Kidney (tissue), 14 donors: ENCODE data around the gene KAT8. TPM values are rescaled to one million over a fixed set of nuclear protein-coding genes. Genes with fewer than 3 reads are reported as not detected.
A peak's percentile ranks its signal among the peaks of the same experiment; 100 is the strongest.

Source experiments
- DNase-seq, 5 donors: peaks; one replicate each; pipeline ENCODE4 v3.0.0-alpha.2; 2013 to 2020
- FAIRE-seq: peaks from 2 replicates; lab custom pipeline; 2012; peaks lifted over from hg19 to GRCh38; lab: Jason Lieb, UNC
- H3K27ac ChIP-seq, 2 donors: one replicate each; pipeline ENCODE4 v1.7.0; 2013; ENCODE audit warnings: low read depth in 2 of 2, low read length in 2 of 2, inconsistent platforms in 1 of 2
- H3K27me3 ChIP-seq: one replicate; pipeline ENCODE4 v1.7.1; 2013; ENCODE audit warnings: low read length, inconsistent platforms; ENCODE audit not compliant: control insufficient read depth, insufficient read depth
- H3K36me3 ChIP-seq, 3 donors: one replicate each; pipeline versions ENCODE4 v1.7.0 to v1.7.1; 2013; ENCODE audit warnings: low read length in 3 of 3, control low read depth in 1 of 3, inconsistent platforms in 1 of 3; ENCODE audit not compliant: insufficient read depth in 3 of 3, control insufficient read depth in 2 of 3
- H3K4me1 ChIP-seq, 3 donors: one replicate each; pipeline versions ENCODE4 v1.7.0 to v1.7.1; 2013; ENCODE audit warnings: low read length in 3 of 3, inconsistent platforms in 1 of 3, low read depth in 1 of 3; ENCODE audit not compliant: control insufficient read depth in 2 of 3, insufficient read depth in 2 of 3
- H3K4me3 ChIP-seq, 3 donors: one replicate each; pipeline versions ENCODE4 v1.7.0 to v1.8.1; 2013; ENCODE audit warnings: low read length in 3 of 3, control low read depth in 1 of 3, inconsistent platforms in 1 of 3
- H3K9ac ChIP-seq, 3 donors: one replicate each; pipeline versions ENCODE4 v1.7.0 to v1.7.1; 2013; ENCODE audit warnings: low read length in 3 of 3, control low read depth in 1 of 3, inconsistent platforms in 1 of 3
- H3K9me3 ChIP-seq, 3 donors: one replicate each; pipeline versions ENCODE4 v1.7.0 to v1.7.1; 2013; ENCODE audit warnings: low read length in 3 of 3, control low read depth in 1 of 3, inconsistent platforms in 1 of 3; ENCODE audit not compliant: control insufficient read depth in 2 of 3, insufficient read depth in 1 of 3
- CTCF ChIP-seq: IDR thresholded peaks from 3 replicates; pipeline ENCODE4 v1.5.1; 2012; ENCODE audit warnings: mild to moderate bottlenecking, moderate library complexity, borderline replicate concordance; ENCODE audit not compliant: insufficient read depth; ENCODE audit errors: extremely low read depth
- intact Hi-C: fragments of 100-400 bp; cut with DNase I; formaldehyde crosslinking; loops from one replicate; pipeline ENCODE4 v1.11.1; 2022
- polyA plus RNA-seq: library from polyadenylated mRNA; stranded (reverse); fragments of 350-450 nt; fragmentation: Illumina TruSeq; extraction: RNeasy Lipid Tissue Mini Kit (QIAGEN cat#74804); gene quantifications from one replicate; pipeline ENCODE4 v1.2.3, GENCODE V29; 2014; ENCODE audit warnings: low read depth, low replicate concordance; ENCODE audit not compliant: insufficient read depth
- total RNA-seq: library from RNA; stranded (reverse); fragmentation: NEBNext Ultra II Directional; extraction: Animal tissue kit (Norgen Biotek cat#: 25700); gene quantifications from one replicate; pipeline ENCODE4 v1.2.1, GENCODE V29; 2021
- donor health status: control.
- donor health status: control.
- donor health status: control.
- donor health status: control.
- donor health status: control.
- donor health status: DM: yes; HTN: yes; CAD: no.
- donor health status: Normal renal cell carcinoma (clear cell type).

The KAT8 gene
- total and polyA plus RNA-seq, 2 donors from 2014 or later = 40.9 to 83.8 TPM

DNA sequence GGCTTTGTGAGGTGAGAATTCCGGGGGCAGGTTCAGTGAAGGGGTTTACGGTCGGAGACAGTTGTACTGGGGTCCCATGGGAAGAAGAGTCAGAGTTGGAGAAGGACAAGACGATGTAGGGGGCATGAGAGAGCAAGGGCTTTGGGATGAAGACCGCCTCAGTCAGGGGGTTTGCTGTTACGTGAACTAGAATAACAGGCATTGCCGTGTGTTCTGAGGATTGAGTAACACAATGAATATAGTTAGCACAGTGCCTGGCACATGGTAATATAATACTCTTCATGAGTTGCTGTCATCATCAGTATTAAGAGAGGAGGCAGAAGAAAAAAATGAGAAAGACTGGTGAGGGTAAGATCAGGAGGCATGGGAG, 42.7 kb upstream of the KAT8 start:
- Histone ChIP-seq H3K27me3 (no peaks in the 10 kb centered on the region), H3K4me1 (peaks cover 0 to 20% (median 4%) of the 10 kb centered on the region in 3 donors), H3K4me3 (peak overlapping the region; percentile 90 to 99 (median 96)), H3K27ac (peak overlapping the region in 1 of 2 donors; percentile 86), H3K9ac (peak overlapping the region; percentile 78 to 98 (median 86)), H3K36me3 (peaks cover 0 to 25% (median 17%) of the 10 kb centered on the region in 3 donors), H3K9me3 (no peaks in the 10 kb centered on the region)
- intact Hi-C loops = no loop called here
- no peak for TF ChIP-seq CTCF
- FAIRE-seq (no peak), DNase-seq (no peak)

- H3K4me1 ChIP-seq = peaks cover 0 to 20% (median 4%) of the 10 kb centered on the region in 3 donors
- no peak for TF ChIP-seq CTCF
- no peak overlapping the region for H3K4me3 ChIP-seq
- H3K9ac ChIP-seq = no peak overlapping the region
- DNase-seq (no peak), FAIRE-seq (no peak)
- H3K36me3 ChIP-seq = peaks cover 4 to 25% (median 20%) of the 10 kb centered on the region in 3 donors
- no peak overlapping the region for H3K27ac ChIP-seq
- intact Hi-C loops = no loop called here
- H3K9me3 ChIP-seq = no peaks in the 10 kb centered on the region
- no peaks in the 10 kb centered on the region for H3K27me3 ChIP-seq
These were observed 41.1 kb upstream of the KAT8 start for GRCh38 chr16:31076319-31076718.

DNA sequence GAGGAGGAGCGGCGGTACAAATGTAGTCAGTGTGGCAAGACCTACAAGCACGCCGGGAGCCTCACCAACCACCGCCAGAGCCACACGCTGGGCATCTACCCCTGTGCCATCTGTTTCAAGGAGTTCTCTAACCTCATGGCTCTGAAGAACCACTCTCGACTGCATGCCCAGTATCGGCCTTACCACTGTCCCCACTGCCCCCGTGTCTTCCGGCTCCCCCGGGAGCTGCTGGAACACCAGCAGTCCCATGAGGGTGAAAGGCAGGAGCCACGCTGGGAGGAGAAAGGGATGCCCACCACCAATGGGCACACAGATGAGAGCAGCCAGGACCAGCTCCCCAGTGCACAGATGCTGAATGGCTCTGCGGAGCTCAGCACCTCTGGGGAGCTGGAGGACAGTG, 40.4 kb upstream of the KAT8 start:
- H3K4me3 ChIP-seq = no peak overlapping the region
- DNase-seq (no peak), FAIRE-seq (no peak)
- H3K36me3 ChIP-seq = peaks cover 4 to 25% (median 20%) of the 10 kb centered on the region in 3 donors
- intact Hi-C loops = no loop called here
- no peak overlapping the region for H3K27ac ChIP-seq
- H3K4me1 ChIP-seq = peaks cover 0 to 15% (median 4%) of the 10 kb centered on the region in 3 donors
- no peak for TF ChIP-seq CTCF
- no peaks in the 10 kb centered on the region for H3K9me3 ChIP-seq
- no peaks in the 10 kb centered on the region for H3K27me3 ChIP-seq
- no peak overlapping the region for H3K9ac ChIP-seq
